Astrocyte of the spinal cord (primary cell): ENCODE data around the gene ASCL5.

Experiments used
- DNase-seq: peaks from one replicate; pipeline ENCODE4 v3.0.0; 2011; ENCODE audit warnings: low read depth, low spot score
- H3K4me3 ChIP-seq: 2 replicates; pipeline ENCODE4 v1.5.1; 2011; ENCODE audit warnings: low read depth, mild to moderate bottlenecking, low read length, moderate library complexity
- in situ Hi-C: cut with HindIII; loops from 2 replicates; pipeline ENCODE4 v1.10.0; 2017; ENCODE audit warnings: low sequenced_read_pairs
- TF ChIP-seq, protein P1 (sequence below): IDR thresholded peaks from 2 replicates; pipeline ENCODE4 v1.5.1; 2012; ENCODE audit warnings: low read depth, mild to moderate bottlenecking, low read length, inconsistent platforms

The ASCL5 gene

GRCh38 chr1:201126832-201127754 lies at the start of gene ASCL5:
Gene ASCL5 (minus strand): TSS chr1:201127184. CDS start chr1:201115372, 11,812 bp downstream.
- peak; percentile 50 for DNase-seq
- TF ChIP-seq, protein P1, sequence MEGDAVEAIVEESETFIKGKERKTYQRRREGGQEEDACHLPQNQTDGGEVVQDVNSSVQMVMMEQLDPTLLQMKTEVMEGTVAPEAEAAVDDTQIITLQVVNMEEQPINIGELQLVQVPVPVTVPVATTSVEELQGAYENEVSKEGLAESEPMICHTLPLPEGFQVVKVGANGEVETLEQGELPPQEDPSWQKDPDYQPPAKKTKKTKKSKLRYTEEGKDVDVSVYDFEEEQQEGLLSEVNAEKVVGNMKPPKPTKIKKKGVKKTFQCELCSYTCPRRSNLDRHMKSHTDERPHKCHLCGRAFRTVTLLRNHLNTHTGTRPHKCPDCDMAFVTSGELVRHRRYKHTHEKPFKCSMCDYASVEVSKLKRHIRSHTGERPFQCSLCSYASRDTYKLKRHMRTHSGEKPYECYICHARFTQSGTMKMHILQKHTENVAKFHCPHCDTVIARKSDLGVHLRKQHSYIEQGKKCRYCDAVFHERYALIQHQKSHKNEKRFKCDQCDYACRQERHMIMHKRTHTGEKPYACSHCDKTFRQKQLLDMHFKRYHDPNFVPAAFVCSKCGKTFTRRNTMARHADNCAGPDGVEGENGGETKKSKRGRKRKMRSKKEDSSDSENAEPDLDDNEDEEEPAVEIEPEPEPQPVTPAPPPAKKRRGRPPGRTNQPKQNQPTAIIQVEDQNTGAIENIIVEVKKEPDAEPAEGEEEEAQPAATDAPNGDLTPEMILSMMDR = peak; percentile 11
- in situ Hi-C loops = no loop called here
- no peak within 1 kb of the TSS for H3K4me3 ChIP-seq

DNA sequence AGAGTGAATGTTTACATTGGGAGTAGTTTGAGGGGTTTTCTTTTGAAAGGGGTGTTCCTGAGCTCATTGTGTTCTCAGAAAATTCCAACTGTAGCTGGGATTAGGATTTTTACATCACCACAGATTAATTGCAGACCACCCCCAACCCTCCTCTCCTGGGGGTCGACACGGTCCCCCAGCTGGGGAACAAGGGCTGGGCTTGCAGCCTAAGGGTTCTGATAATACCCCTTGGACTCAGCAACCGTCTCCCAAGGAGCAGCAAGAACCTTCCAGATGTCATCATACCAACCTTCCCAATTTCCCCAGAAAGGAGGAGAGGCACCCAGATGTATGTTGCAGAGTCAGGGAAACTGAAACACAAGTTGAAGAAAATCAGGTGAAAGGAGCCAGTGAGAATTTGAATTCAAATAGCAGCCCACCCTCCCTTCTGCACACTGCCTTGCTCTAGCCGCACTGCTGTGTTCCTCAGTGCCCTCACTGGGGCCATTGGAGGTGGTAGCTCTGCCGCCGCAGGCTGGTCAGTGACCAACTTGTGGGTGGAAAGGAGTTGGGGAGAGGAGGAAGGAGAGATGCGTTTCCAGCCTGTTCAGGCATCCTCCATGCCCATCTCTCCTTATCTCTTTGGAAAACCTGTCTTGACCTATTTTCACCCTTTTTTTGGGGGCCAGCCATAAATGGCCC lies 49.0 kb upstream of the ASCL5 start:
- TF ChIP-seq, protein P1 = no peak
- in situ Hi-C loops = no loop called here
- no peak overlapping the region for H3K4me3 ChIP-seq
- DNase-seq = no peak

GRCh38 chr1:201173736-201174135 lies 46.8 kb upstream of the ASCL5 start:
- no peak for DNase-seq
- in situ Hi-C loops = no loop called here
- TF ChIP-seq, protein P1 = no peak
- no peak overlapping the region for H3K4me3 ChIP-seq

DNA sequence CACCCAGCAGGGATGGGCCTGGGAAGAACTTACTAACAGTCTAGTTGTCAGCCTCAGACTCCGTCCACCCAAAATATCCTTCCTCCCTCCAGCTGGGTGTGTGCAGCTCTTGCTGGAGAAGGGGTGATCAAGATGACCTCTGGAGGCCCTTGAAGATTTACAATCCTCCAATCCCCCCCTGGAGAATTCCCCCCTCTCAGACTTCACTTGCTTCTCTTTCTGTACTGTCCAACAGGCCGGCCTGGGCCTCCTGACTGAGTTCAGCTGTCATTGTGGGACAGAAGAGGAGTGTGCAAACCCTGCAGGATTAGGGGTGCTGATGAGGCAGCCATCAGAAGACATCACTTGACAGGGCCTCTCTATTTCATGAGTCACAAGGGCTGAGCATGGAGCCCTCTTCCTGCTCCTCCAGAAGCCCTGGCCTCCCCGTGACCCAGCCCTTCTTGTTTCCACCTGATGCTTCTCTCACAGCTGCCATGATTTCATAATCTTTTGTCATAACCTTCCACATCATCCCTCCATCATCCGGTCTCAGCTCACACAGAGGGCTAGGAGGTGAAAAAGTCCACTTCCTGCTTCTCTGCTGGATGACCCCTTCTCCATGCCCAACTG lies 46.1 kb upstream of the ASCL5 start:
- no peak for DNase-seq
- in situ Hi-C loops = no loop called here
- no peak overlapping the region for H3K4me3 ChIP-seq
- TF ChIP-seq, protein P1 = no peak

DNA sequence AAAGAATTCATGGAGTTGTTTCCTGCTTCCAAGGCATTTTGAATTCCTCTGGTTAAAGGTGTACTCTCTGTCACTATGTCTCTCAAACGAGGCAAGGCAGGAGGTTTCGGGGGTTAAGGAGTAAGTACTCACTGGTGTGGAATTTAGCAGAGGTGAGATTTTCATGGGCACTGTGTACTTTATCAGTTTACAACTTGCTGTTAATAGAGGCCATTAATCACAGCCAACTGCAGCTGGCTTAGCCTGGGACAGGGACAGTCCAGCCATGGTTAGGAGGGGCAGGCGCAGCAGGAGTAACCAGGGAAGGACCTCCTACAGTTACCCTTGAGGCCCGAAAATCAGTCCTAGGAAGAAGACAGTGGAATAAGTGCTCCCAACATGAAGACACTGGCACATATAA lies 45.3 kb upstream of the ASCL5 start:
- TF ChIP-seq, protein P1 = no peak
- in situ Hi-C loops = no loop called here
- no peak overlapping the region for H3K4me3 ChIP-seq

More for the DNA sequence above, 45.3 kb upstream of the ASCL5 start:
- no peak for DNase-seq
